SH-SY5Y (cell line): Measurements from ENCODE around the gene F2RL1.

Source experiments
- GATA2 ChIP-seq: IDR thresholded peaks from 2 replicates; pipeline ENCODE4 v1.6.1; 2011; ENCODE audit warnings: mild to moderate bottlenecking, low read depth, low read length
- GATA3 ChIP-seq: IDR thresholded peaks from 2 replicates; pipeline ENCODE4 v1.6.1; 2011; ENCODE audit warnings: low read depth, mild to moderate bottlenecking, low read length, moderate library complexity

- no peak for TF ChIP-seq GATA3
- no peak for TF ChIP-seq GATA2
Measured at GRCh38 chr5:76874088-76874581, 55.3 kb downstream of the F2RL1 start.
